NOMO-1 (cell line): Measurements from ENCODE around the gene FRYL.
"Not testable (repeated sequence)": the region's sequence is repeated elsewhere in the genome, so short reads cannot be mapped to it uniquely, and the experiment has no call there.

ENCODE experiments used
- DNase-seq, 2 experiments: peaks; one replicate each; lab custom pipeline; 2025; ENCODE audit not compliant: unreplicated experiment in 2 of 2; lab: John Stamatoyannopoulos, UW

Gene FRYL

GRCh38 chr4:48779998-48780864, at the start of gene FRYL:
Gene FRYL (minus strand): TSS chr4:48780279. CDS start chr4:48634410, 145,869 bp downstream.
- peak; percentile 99 to 100 for DNase-seq

- no peak for DNase-seq
These were observed 47.5 kb upstream of the FRYL start for GRCh38 chr4:48827622-48828021.

GRCh38 chr4:48821431-48821830, 41.4 kb upstream of the FRYL start:
- not testable (repeated sequence) for DNase-seq

- no peak for DNase-seq
These were observed 36.9 kb upstream of the FRYL start for GRCh38 chr4:48816971-48817370.

- not testable (repeated sequence) for DNase-seq
These were observed 36.2 kb upstream of the FRYL start for GRCh38 chr4:48816297-48816696.

- peak in 1 of 2 experiments; percentile 29 for DNase-seq
These were observed 35.4 kb upstream of the FRYL start for GRCh38 chr4:48815483-48815882.

- no peak for DNase-seq
These were observed 33.9 kb upstream of the FRYL start for GRCh38 chr4:48813964-48814363.

GRCh38 chr4:48812866-48813265, 32.8 kb upstream of the FRYL start:
- no peak for DNase-seq

GRCh38 chr4:48804584-48805301, 24.7 kb upstream of the FRYL start:
- DNase-seq, result no peak

- DNase-seq, result no peak
These were observed 21.1 kb upstream of the FRYL start for GRCh38 chr4:48801016-48801715.

- DNase-seq, result not testable (repeated sequence)
These were observed 20.1 kb upstream of the FRYL start for GRCh38 chr4:48800155-48800554.

GRCh38 chr4:48799157-48799556, 19.1 kb upstream of the FRYL start:
- peak in 1 of 2 experiments; percentile 31 for DNase-seq

GRCh38 chr4:48798117-48798516, 18.0 kb upstream of the FRYL start:
- DNase-seq, result no peak

GRCh38 chr4:48796927-48797679, 17.0 kb upstream of the FRYL start:
- no peak for DNase-seq

GRCh38 chr4:48796191-48796926, 16.3 kb upstream of the FRYL start:
- DNase-seq, result peak in 1 of 2 experiments; percentile 25

GRCh38 chr4:48795108-48795507, 15.0 kb upstream of the FRYL start:
- DNase-seq, result peak in 1 of 2 experiments; percentile 20

- peak in 1 of 2 experiments; percentile 70 for DNase-seq
These were observed 12.4 kb upstream of the FRYL start for GRCh38 chr4:48792348-48793006.

GRCh38 chr4:48791313-48791712, 11.2 kb upstream of the FRYL start:
- no peak for DNase-seq

GRCh38 chr4:48790561-48790960, 10.5 kb upstream of the FRYL start:
- no peak for DNase-seq
